WTC11 (cell line): ENCODE measurements around the gene ZMIZ2. TPM values are rescaled to one million over a fixed set of nuclear protein-coding genes. Genes with fewer than 3 reads are reported as not detected.

Experiments
- ATAC-seq: fragments of 200-7000 bp; cut with Tn5 transposase; 2 replicates; pipeline ENCODE4 v1.10.0; 2021; ENCODE audit warnings: mild to moderate bottlenecking, moderate library complexity
- CTCF ChIA-PET: fragments of 300-600 bp; sonication (Branson Sonifier 250); formaldehyde crosslinking; loops from one replicate; lab custom pipeline; 2021; ENCODE audit warnings: antibody characterized with exemption; lab: Charles Lee
- POLR2A ChIA-PET: fragments of 350-600 bp; sonication (Branson Sonifier 250); formaldehyde crosslinking; loops from one replicate; lab custom pipeline; 2021; ENCODE audit warnings: antibody characterized with exemption; lab: Charles Lee
- DNase-seq: peaks from one replicate; pipeline ENCODE4 v3.0.0; 2021; ENCODE audit warnings: low spot score
- H3K27ac Mint-ChIP-seq: 2 replicates; pipeline ENCODE4 v1.8.0; 2021; ENCODE audit warnings: mixed read lengths
- H3K27me3 Mint-ChIP-seq: 2 replicates; pipeline ENCODE4 v1.8.0; 2021; ENCODE audit warnings: low read depth, mild to moderate bottlenecking, moderate library complexity, mixed read lengths
- H3K36me3 Mint-ChIP-seq: 2 replicates; pipeline ENCODE4 v1.8.0; 2021; ENCODE audit warnings: mixed read lengths
- H3K4me1 Mint-ChIP-seq: 2 replicates; pipeline ENCODE4 v1.8.0; 2022; ENCODE audit warnings: mixed read lengths
- H3K4me3 Mint-ChIP-seq: 2 replicates; pipeline ENCODE4 v1.8.0; 2021; ENCODE audit warnings: mild to moderate bottlenecking, moderate library complexity, mixed read lengths
- H3K9me3 Mint-ChIP-seq: 2 replicates; pipeline ENCODE4 v1.8.0; 2021; ENCODE audit warnings: mixed read lengths
- ATF1 ChIP-seq: sonication (generic); formaldehyde crosslinking; IDR thresholded peaks from 2 replicates; pipeline ENCODE4 v1.8.1; 2023; ENCODE audit warnings: mild to moderate bottlenecking, moderate library complexity, missing genetic modification reagents
- ELF4 ChIP-seq: sonication (generic); formaldehyde crosslinking; IDR thresholded peaks from 2 replicates; pipeline ENCODE4 v1.8.1; 2022; ENCODE audit warnings: low read depth, mild to moderate bottlenecking, moderate library complexity, missing genetic modification reagents
- GRHL2 ChIP-seq: fragments of 250-450 bp; sonication (Bioruptor Pico); IDR thresholded peaks from 2 replicates; pipeline ENCODE4 v1.8.0; 2022; ENCODE audit warnings: mild to moderate bottlenecking, moderate library complexity; ENCODE audit not compliant: insufficient replicate concordance, severe bottlenecking
- GTF2I ChIP-seq: fragments of 250-450 bp; sonication (Bioruptor Pico); conservative IDR thresholded peaks from 2 replicates; pipeline ENCODE4 v1.4.0; 2021; ENCODE audit warnings: mild to moderate bottlenecking
- KAT7 ChIP-seq: sonication (generic); formaldehyde crosslinking; IDR thresholded peaks from 2 replicates; pipeline ENCODE4 v1.8.1; 2023; ENCODE audit warnings: missing genetic modification reagents, mild to moderate bottlenecking, borderline replicate concordance
- MXD4 ChIP-seq: fragments of 250-450 bp; sonication (Bioruptor Pico); IDR thresholded peaks from 2 replicates; pipeline ENCODE4 v1.8.0; 2021; ENCODE audit warnings: mild to moderate bottlenecking, moderate library complexity, borderline replicate concordance
- NR2C2 ChIP-seq: sonication (generic); formaldehyde crosslinking; IDR thresholded peaks from 2 replicates; pipeline ENCODE4 v1.8.0; 2022; ENCODE audit warnings: mild to moderate bottlenecking, missing genetic modification reagents
- SOX15 ChIP-seq: fragments of 250-450 bp; sonication (Bioruptor Pico); IDR thresholded peaks from 2 replicates; pipeline ENCODE4 v1.9.0; 2021; ENCODE audit warnings: mild to moderate bottlenecking
- SP1 ChIP-seq: sonication (generic); formaldehyde crosslinking; conservative IDR thresholded peaks from 2 replicates; pipeline ENCODE4 v1.8.1; 2022; ENCODE audit warnings: missing genetic modification reagents
- TEAD1 ChIP-seq: sonication (generic); formaldehyde crosslinking; IDR thresholded peaks from 2 replicates; pipeline ENCODE4 v1.8.0; 2022; ENCODE audit warnings: mild to moderate bottlenecking, missing genetic modification reagents
- TEAD4 ChIP-seq: sonication (generic); formaldehyde crosslinking; IDR thresholded peaks from 2 replicates; pipeline ENCODE4 v1.8.0; 2022; ENCODE audit warnings: mild to moderate bottlenecking, missing genetic modification reagents
- ZNF232 ChIP-seq: sonication (generic); formaldehyde crosslinking; IDR thresholded peaks from 2 replicates; pipeline ENCODE4 v1.8.0; 2022; ENCODE audit warnings: mild to moderate bottlenecking, missing genetic modification reagents
- ZNF396 ChIP-seq: fragments of 250-450 bp; sonication (Bioruptor Pico); IDR thresholded peaks from 2 replicates; pipeline ENCODE4 v1.8.0; 2021; ENCODE audit warnings: mild to moderate bottlenecking, moderate library complexity, borderline replicate concordance
- total RNA-seq: library from RNA; stranded (reverse); gene quantifications from 3 replicates; pipeline ENCODE4 v1.2.3, GENCODE V29; 2021
- TF ChIP-seq, protein P1 (sequence below): fragments of 250-450 bp; sonication (Bioruptor Pico); IDR thresholded peaks from 2 replicates; pipeline ENCODE4 v1.9.0; 2021; ENCODE audit warnings: mild to moderate bottlenecking, borderline replicate concordance
- TF ChIP-seq, protein P2 (sequence below): sonication (generic); formaldehyde crosslinking; IDR thresholded peaks from 2 replicates; pipeline ENCODE4 v1.8.0; 2022; ENCODE audit warnings: mild to moderate bottlenecking, missing genetic modification reagents
- TF ChIP-seq, protein P3 (sequence below): sonication (generic); formaldehyde crosslinking; IDR thresholded peaks from 2 replicates; pipeline ENCODE4 v1.8.1; 2022; ENCODE audit warnings: low read depth, missing genetic modification reagents, borderline replicate concordance
- TF ChIP-seq, protein P4 (sequence below): sonication (generic); formaldehyde crosslinking; IDR thresholded peaks from 2 replicates; pipeline ENCODE4 v1.8.1; 2023; ENCODE audit warnings: mild to moderate bottlenecking, missing genetic modification reagents, moderate library complexity
- TF ChIP-seq, protein P5 (sequence below): sonication (generic); formaldehyde crosslinking; IDR thresholded peaks from 2 replicates; pipeline ENCODE4 v1.8.1; 2023; ENCODE audit warnings: mild to moderate bottlenecking, missing genetic modification reagents
- TF ChIP-seq, protein P6 (sequence below): sonication (generic); formaldehyde crosslinking; IDR thresholded peaks from 2 replicates; pipeline ENCODE4 v1.8.1; 2023; ENCODE audit warnings: mild to moderate bottlenecking, missing genetic modification reagents

Gene ZMIZ2
- total RNA-seq, 1 experiment from 2014 or later, result 102 TPM

DNA sequence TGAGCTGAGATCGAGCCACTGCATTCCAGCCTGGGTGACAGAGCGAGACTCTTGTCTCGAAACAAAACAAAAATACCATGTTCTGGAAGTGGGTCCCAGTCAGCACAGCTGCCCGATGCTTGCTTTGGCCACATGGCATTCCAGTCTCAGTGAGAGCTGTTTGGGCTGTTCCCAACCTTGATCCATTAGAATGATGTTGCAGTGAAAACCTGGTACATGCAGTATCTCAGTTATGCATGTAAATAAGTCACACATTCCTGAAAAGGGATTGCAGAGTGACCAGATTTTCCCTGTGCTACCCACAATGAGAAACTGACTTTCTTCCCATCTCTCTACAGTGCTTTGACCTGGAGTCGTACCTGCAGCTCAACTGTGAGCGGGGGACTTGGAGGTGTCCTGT, 15.4 kb downstream of the ZMIZ2 start:
- H3K36me3 Mint-ChIP-seq, result peaks cover 67% of the 10 kb centered on the region
- H3K9me3 Mint-ChIP-seq, result no peaks in the 10 kb centered on the region
- H3K27me3 Mint-ChIP-seq, result no peaks in the 10 kb centered on the region
- H3K27ac Mint-ChIP-seq, result no peak overlapping the region
- H3K4me3 Mint-ChIP-seq, result no peak overlapping the region
- peaks cover 16% of the 10 kb centered on the region for H3K4me1 Mint-ChIP-seq
- ChIA-PET POLR2A (no interaction called here), CTCF (no interaction called here)
- DNase-seq, result no peak
- no peak for ATAC-seq
- TF ChIP-seq ZNF396 (CRISPR knock-in tag) (no peak), MXD4 (CRISPR knock-in tag) (no peak), ATF1 (CRISPR knock-in tag) (no peak), ELF4 (CRISPR knock-in tag) (no peak), NR2C2 (CRISPR knock-in tag) (no peak), GTF2I (CRISPR knock-in tag) (no peak), TEAD1 (CRISPR knock-in tag) (no peak), KAT7 (no peak), TEAD4 (CRISPR knock-in tag) (no peak), SOX15 (CRISPR knock-in tag) (no peak), GRHL2 (CRISPR knock-in tag) (no peak), SP1 (CRISPR knock-in tag) (no peak), ZNF232 (CRISPR knock-in tag) (no peak)
- TF ChIP-seq, protein P1, sequence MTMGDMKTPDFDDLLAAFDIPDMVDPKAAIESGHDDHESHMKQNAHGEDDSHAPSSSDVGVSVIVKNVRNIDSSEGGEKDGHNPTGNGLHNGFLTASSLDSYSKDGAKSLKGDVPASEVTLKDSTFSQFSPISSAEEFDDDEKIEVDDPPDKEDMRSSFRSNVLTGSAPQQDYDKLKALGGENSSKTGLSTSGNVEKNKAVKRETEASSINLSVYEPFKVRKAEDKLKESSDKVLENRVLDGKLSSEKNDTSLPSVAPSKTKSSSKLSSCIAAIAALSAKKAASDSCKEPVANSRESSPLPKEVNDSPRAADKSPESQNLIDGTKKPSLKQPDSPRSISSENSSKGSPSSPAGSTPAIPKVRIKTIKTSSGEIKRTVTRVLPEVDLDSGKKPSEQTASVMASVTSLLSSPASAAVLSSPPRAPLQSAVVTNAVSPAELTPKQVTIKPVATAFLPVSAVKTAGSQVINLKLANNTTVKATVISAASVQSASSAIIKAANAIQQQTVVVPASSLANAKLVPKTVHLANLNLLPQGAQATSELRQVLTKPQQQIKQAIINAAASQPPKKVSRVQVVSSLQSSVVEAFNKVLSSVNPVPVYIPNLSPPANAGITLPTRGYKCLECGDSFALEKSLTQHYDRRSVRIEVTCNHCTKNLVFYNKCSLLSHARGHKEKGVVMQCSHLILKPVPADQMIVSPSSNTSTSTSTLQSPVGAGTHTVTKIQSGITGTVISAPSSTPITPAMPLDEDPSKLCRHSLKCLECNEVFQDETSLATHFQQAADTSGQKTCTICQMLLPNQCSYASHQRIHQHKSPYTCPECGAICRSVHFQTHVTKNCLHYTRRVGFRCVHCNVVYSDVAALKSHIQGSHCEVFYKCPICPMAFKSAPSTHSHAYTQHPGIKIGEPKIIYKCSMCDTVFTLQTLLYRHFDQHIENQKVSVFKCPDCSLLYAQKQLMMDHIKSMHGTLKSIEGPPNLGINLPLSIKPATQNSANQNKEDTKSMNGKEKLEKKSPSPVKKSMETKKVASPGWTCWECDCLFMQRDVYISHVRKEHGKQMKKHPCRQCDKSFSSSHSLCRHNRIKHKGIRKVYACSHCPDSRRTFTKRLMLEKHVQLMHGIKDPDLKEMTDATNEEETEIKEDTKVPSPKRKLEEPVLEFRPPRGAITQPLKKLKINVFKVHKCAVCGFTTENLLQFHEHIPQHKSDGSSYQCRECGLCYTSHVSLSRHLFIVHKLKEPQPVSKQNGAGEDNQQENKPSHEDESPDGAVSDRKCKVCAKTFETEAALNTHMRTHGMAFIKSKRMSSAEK (CRISPR knock-in tag), result no peak
- TF ChIP-seq, protein P2, sequence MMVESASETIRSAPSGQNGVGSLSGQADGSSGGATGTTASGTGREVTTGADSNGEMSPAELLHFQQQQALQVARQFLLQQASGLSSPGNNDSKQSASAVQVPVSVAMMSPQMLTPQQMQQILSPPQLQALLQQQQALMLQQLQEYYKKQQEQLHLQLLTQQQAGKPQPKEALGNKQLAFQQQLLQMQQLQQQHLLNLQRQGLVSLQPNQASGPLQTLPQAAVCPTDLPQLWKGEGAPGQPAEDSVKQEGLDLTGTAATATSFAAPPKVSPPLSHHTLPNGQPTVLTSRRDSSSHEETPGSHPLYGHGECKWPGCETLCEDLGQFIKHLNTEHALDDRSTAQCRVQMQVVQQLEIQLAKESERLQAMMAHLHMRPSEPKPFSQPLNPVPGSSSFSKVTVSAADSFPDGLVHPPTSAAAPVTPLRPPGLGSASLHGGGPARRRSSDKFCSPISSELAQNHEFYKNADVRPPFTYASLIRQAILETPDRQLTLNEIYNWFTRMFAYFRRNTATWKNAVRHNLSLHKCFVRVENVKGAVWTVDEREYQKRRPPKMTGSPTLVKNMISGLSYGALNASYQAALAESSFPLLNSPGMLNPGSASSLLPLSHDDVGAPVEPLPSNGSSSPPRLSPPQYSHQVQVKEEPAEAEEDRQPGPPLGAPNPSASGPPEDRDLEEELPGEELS (CRISPR knock-in tag), result no peak
- TF ChIP-seq, protein P3, sequence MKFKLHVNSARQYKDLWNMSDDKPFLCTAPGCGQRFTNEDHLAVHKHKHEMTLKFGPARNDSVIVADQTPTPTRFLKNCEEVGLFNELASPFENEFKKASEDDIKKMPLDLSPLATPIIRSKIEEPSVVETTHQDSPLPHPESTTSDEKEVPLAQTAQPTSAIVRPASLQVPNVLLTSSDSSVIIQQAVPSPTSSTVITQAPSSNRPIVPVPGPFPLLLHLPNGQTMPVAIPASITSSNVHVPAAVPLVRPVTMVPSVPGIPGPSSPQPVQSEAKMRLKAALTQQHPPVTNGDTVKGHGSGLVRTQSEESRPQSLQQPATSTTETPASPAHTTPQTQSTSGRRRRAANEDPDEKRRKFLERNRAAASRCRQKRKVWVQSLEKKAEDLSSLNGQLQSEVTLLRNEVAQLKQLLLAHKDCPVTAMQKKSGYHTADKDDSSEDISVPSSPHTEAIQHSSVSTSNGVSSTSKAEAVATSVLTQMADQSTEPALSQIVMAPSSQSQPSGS (CRISPR knock-in tag), result no peak
- TF ChIP-seq, protein P4, sequence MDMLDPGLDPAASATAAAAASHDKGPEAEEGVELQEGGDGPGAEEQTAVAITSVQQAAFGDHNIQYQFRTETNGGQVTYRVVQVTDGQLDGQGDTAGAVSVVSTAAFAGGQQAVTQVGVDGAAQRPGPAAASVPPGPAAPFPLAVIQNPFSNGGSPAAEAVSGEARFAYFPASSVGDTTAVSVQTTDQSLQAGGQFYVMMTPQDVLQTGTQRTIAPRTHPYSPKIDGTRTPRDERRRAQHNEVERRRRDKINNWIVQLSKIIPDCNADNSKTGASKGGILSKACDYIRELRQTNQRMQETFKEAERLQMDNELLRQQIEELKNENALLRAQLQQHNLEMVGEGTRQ (CRISPR knock-in tag), result no peak
- TF ChIP-seq, protein P5, sequence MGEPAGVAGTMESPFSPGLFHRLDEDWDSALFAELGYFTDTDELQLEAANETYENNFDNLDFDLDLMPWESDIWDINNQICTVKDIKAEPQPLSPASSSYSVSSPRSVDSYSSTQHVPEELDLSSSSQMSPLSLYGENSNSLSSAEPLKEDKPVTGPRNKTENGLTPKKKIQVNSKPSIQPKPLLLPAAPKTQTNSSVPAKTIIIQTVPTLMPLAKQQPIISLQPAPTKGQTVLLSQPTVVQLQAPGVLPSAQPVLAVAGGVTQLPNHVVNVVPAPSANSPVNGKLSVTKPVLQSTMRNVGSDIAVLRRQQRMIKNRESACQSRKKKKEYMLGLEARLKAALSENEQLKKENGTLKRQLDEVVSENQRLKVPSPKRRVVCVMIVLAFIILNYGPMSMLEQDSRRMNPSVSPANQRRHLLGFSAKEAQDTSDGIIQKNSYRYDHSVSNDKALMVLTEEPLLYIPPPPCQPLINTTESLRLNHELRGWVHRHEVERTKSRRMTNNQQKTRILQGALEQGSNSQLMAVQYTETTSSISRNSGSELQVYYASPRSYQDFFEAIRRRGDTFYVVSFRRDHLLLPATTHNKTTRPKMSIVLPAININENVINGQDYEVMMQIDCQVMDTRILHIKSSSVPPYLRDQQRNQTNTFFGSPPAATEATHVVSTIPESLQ (CRISPR knock-in tag), result no peak
- TF ChIP-seq, protein P6, sequence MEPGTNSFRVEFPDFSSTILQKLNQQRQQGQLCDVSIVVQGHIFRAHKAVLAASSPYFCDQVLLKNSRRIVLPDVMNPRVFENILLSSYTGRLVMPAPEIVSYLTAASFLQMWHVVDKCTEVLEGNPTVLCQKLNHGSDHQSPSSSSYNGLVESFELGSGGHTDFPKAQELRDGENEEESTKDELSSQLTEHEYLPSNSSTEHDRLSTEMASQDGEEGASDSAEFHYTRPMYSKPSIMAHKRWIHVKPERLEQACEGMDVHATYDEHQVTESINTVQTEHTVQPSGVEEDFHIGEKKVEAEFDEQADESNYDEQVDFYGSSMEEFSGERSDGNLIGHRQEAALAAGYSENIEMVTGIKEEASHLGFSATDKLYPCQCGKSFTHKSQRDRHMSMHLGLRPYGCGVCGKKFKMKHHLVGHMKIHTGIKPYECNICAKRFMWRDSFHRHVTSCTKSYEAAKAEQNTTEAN (CRISPR knock-in tag), result no peak
